Tibial artery (tissue), 4 donors: ENCODE measurements around the gene SPTAN1.
A peak's percentile ranks its signal among the peaks of the same experiment; 100 is the strongest.

ENCODE experiments used
- DNase-seq, 2 donors: peaks; one replicate each; pipeline ENCODE4 v3.0.0-alpha.2; 2019
- H3K27ac ChIP-seq, 2 donors: fragments of 200-600 bp; sonication (generic) in 1 of 2; 1 replicate in 1 of 2; 2 replicates in 1 of 2; pipeline ENCODE4 v1.5.1; 2018 to 2019; ENCODE audit warnings: mild to moderate bottlenecking in 1 of 2
- H3K27me3 ChIP-seq, 2 donors: fragments of 200-600 bp; sonication (generic) in 1 of 2; one replicate each; pipeline versions ENCODE4 v1.5.1 to v1.6.0; 2016 to 2019
- H3K36me3 ChIP-seq, 3 donors: fragments of 200-600 bp; sonication (generic) in 2 of 3; one replicate each; pipeline ENCODE4 v1.5.1; 2016 to 2019; ENCODE audit warnings: mild to moderate bottlenecking in 2 of 3
- H3K4me1 ChIP-seq, 4 donors: fragments of 200-600 bp; sonication (generic) in 2 of 4; 1 replicate in 3 of 4; 2 replicates in 1 of 4; pipeline ENCODE4 v1.5.1; 2016 to 2019
- H3K4me3 ChIP-seq, 2 donors: fragments of 200-600 bp; sonication (generic) in 1 of 2; 1 replicate in 1 of 2; 2 replicates in 1 of 2; pipeline ENCODE4 v1.5.1; 2018 to 2019; ENCODE audit warnings: mild to moderate bottlenecking in 2 of 2
- H3K9me3 ChIP-seq, 3 donors: fragments of 200-600 bp; sonication (generic) in 1 of 3; one replicate each; pipeline ENCODE4 v1.5.1; 2016 to 2019
- intact Hi-C: fragments of 100-400 bp; cut with DNase I; formaldehyde crosslinking; loops from one replicate; pipeline ENCODE4 v1.15.0; 2023; ENCODE audit warnings: low total_unique reads
- TF ChIP-seq, protein P1 (sequence below), 2 experiments: fragments of 200-600 bp in 1 of 2; fragments of 450-650 bp in 1 of 2; IDR thresholded peaks; one replicate each; pipeline ENCODE4 v1.5.1; 2017 to 2019; ENCODE audit warnings: antibody characterized with exemption in 2 of 2, mild to moderate bottlenecking in 1 of 2, moderate library complexity in 1 of 2

The SPTAN1 gene

DNA sequence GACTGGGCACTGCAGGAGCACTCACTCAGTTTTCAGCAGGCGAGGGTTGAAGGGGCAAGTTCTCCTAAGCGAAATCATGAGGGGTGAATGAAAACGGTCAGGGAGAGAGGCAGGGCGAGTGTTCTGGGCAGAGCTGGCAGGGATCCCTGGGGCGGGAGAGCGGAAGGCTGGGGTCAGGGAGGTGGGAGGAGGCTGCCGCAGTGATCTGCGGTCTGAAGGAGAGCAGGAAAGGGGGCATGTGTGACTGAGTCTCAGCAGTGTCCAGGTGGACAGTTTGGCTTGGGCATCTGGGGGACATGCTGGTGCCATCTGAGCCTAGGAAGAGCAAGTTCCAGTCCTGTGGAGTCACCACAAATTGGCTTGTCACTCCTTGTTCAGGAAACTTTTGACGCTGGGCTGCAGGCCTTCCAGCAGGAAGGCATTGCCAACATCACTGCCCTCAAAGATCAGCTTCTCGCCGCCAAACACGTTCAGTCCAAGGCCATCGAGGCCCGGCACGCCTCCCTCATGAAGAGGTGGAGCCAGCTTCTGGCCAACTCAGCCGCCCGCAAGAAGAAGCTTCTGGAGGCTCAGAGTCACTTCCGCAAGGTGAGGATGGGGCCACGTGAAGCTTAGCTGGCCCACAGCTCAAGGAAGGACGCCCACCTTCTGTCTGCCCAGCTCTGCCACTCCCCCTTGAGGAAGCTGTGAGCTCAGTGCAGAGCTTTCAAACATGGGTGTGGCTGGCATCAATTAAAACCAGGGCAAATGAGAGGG is 73.2 kb downstream of the SPTAN1 start:
- peaks cover 0 to 15% (median 7%) of the 10 kb centered on the region in 4 donors for H3K4me1 ChIP-seq
- H3K27ac ChIP-seq = no peak overlapping the region
- no peaks in the 10 kb centered on the region for H3K27me3 ChIP-seq
- DNase-seq = no peak
- H3K36me3 ChIP-seq = peaks cover 83 to 100% (median 98%) of the 10 kb centered on the region in 3 donors
- intact Hi-C loops = no loop called here
- H3K4me3 ChIP-seq = no peak overlapping the region
- H3K9me3 ChIP-seq = no peaks in the 10 kb centered on the region
- TF ChIP-seq, protein P1, sequence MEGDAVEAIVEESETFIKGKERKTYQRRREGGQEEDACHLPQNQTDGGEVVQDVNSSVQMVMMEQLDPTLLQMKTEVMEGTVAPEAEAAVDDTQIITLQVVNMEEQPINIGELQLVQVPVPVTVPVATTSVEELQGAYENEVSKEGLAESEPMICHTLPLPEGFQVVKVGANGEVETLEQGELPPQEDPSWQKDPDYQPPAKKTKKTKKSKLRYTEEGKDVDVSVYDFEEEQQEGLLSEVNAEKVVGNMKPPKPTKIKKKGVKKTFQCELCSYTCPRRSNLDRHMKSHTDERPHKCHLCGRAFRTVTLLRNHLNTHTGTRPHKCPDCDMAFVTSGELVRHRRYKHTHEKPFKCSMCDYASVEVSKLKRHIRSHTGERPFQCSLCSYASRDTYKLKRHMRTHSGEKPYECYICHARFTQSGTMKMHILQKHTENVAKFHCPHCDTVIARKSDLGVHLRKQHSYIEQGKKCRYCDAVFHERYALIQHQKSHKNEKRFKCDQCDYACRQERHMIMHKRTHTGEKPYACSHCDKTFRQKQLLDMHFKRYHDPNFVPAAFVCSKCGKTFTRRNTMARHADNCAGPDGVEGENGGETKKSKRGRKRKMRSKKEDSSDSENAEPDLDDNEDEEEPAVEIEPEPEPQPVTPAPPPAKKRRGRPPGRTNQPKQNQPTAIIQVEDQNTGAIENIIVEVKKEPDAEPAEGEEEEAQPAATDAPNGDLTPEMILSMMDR (IDR thresholded peaks at IDR 0.05) = no peak

DNA sequence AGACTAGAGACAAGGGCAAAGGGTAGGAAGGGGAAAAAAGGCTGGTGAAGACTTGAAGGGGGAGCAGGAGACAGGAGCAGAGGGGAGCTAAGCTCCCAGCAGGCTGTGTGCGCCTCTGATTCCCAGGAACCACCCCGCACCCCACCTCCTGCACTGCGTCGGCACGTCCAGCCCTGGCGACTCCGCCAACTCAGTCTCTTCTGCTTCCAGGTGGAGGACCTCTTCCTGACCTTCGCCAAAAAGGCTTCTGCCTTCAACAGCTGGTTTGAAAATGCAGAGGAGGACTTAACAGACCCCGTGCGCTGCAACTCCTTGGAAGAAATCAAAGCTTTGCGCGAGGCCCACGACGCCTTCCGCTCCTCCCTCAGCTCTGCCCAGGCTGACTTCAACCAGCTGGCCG is 73.8 kb downstream of the SPTAN1 start:
- intact Hi-C loops = no loop called here
- peaks cover 0 to 15% (median 7%) of the 10 kb centered on the region in 4 donors for H3K4me1 ChIP-seq
- no peak overlapping the region for H3K4me3 ChIP-seq
- TF ChIP-seq, protein P1 (IDR thresholded peaks at IDR 0.05) = no peak
- no peaks in the 10 kb centered on the region for H3K9me3 ChIP-seq
- peaks cover 83 to 100% (median 98%) of the 10 kb centered on the region in 3 donors for H3K36me3 ChIP-seq
- H3K27ac ChIP-seq = no peak overlapping the region
- no peaks in the 10 kb centered on the region for H3K27me3 ChIP-seq
- no peak for DNase-seq

DNA sequence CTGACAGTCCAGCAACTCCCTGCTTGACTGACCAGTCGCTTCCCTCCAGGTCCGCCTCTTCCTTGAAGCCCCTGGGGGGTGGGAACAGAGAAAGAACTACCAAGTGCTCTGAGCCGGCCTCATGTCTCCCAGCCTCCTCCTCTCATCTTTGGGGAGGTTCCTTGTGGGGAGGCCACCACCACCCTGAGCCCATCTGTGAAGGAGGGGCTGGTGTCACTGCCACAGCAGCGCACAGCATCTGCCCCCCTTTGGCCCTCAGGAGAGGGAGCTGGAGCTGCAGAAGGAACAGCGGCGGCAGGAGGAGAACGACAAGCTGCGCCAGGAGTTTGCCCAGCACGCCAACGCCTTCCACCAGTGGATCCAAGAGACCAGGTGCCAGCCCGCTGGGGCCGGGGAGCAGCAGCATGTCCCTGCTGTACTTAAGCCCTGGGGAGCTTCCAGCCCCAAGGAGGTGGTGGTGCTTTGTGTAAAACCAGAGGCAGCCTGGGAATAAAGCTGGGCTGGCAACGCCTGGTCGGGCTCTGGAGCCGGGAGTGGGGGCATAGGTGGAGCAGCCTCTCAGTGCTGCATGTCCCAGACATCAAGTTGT is 74.8 kb downstream of the SPTAN1 start:
- Histone ChIP-seq H3K36me3 (peaks cover 83 to 100% (median 98%) of the 10 kb centered on the region in 3 donors), H3K9me3 (no peaks in the 10 kb centered on the region), H3K4me3 (no peak overlapping the region), H3K4me1 (peaks cover 0 to 15% (median 7%) of the 10 kb centered on the region in 4 donors), H3K27me3 (no peaks in the 10 kb centered on the region), H3K27ac (peak overlapping the region in 1 of 2 donors; percentile 59)
- TF ChIP-seq, protein P1 (IDR thresholded peaks at IDR 0.05) = no peak
- intact Hi-C loops = no loop called here
- no peak for DNase-seq

DNA sequence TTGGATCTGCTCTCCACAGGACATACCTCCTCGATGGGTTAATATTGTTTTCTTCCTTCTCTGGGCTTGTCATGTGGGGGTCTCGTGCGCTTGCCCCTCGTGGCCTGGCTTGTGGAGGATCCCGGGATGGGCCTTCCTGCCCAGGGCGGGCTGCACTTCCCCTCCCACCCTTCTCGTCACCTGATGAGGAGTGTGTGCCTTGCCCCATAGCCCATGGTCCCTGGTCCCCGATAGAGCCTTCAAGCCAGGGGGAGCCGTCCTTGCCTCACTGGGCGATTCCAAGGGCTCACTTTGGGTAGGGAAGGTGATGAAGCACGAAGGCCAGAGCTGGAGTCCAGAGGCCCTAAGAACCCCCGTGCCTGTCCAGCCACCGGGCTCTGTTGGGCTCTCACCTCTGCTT is 75.5 kb downstream of the SPTAN1 start:
- Histone ChIP-seq H3K9me3 (no peaks in the 10 kb centered on the region), H3K4me1 (peaks cover 0 to 15% (median 7%) of the 10 kb centered on the region in 4 donors), H3K4me3 (no peak overlapping the region), H3K27me3 (no peaks in the 10 kb centered on the region), H3K36me3 (peaks cover 84 to 100% (median 98%) of the 10 kb centered on the region in 3 donors), H3K27ac (peak overlapping the region; percentile 17 to 59)
- no peak for DNase-seq
- intact Hi-C loops = no loop called here
- TF ChIP-seq, protein P1 (IDR thresholded peaks at IDR 0.05) = no peak

DNA sequence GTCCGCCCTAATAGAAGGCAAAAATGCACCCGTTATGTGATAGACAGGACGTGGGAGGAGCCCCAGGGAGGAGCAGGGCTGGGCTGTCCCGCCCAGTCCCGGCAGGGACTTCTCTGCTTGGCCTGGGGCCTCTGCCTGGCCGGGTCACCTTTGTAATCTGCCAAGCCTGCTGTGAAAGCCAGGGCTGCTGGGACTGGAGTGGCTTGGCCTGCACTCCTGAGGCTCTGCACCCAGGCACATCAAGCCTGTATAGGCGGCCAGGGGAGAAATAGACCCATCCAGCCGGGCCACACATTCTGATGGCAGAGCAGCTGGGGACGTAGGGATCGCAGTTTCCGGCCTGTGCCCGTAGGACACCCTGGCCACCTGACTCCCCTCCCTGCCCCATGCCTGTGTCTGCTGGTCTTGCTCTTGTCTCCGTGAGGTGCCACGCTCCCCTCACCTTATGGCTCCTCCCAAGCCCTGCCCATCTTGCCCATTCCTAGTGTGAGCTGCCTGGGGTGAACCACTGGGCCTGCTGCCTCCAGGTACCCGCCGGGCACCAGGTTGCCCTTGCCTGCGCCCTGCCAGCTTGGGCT is 76.2 kb downstream of the SPTAN1 start:
- H3K36me3 ChIP-seq = peaks cover 85 to 100% (median 100%) of the 10 kb centered on the region in 3 donors
- no peaks in the 10 kb centered on the region for H3K9me3 ChIP-seq
- peaks cover 0 to 15% (median 8%) of the 10 kb centered on the region in 4 donors for H3K4me1 ChIP-seq
- TF ChIP-seq, protein P1 (IDR thresholded peaks at IDR 0.05) = no peak
- DNase-seq = peak; percentile 75 to 87
- H3K27me3 ChIP-seq = no peaks in the 10 kb centered on the region
- peak overlapping the region; percentile 17 to 59 for H3K27ac ChIP-seq
- no peak overlapping the region for H3K4me3 ChIP-seq
- intact Hi-C loops = no loop called here
